Subcutaneous adipose tissue (tissue), 4 donors: ENCODE results near the gene ADCY1. TPM values are rescaled to one million over a fixed set of nuclear protein-coding genes. Genes with fewer than 3 reads are reported as not detected.

ENCODE experiments used
- CTCF ChIP-seq: fragments of 450-650 bp; IDR thresholded peaks from one replicate; pipeline ENCODE4 v1.5.1; 2016; ENCODE audit warnings: low read depth, mild to moderate bottlenecking, control low read depth, antibody characterized with exemption, moderate library complexity
- total RNA-seq, 4 donors: library from RNA; depleted of rRNA; stranded (reverse); fragments of >200 nt; gene quantifications; one replicate each; pipeline ENCODE4 v1.1.0, GENCODE V29; 2016

ADCY1 gene
- total RNA-seq, 4 donors from 2014 or later: 0.94 to 3.1 (median 1.6) TPM

- no peak for TF ChIP-seq CTCF
Measured at GRCh38 chr7:45601816-45602540, 27.8 kb downstream of the ADCY1 start.

- no peak for TF ChIP-seq CTCF
Measured at GRCh38 chr7:45606050-45606449, 31.9 kb downstream of the ADCY1 start.

- TF ChIP-seq CTCF: no peak
Measured at GRCh38 chr7:45606931-45607330, 32.8 kb downstream of the ADCY1 start.

GRCh38 chr7:45609180-45609579, 35.0 kb downstream of the ADCY1 start:
- TF ChIP-seq CTCF: no peak

- no peak for TF ChIP-seq CTCF
Measured at GRCh38 chr7:45610019-45610418, 35.9 kb downstream of the ADCY1 start.

GRCh38 chr7:45610660-45611299, 36.6 kb downstream of the ADCY1 start:
- TF ChIP-seq CTCF: no peak

GRCh38 chr7:45617166-45617565, 43.0 kb downstream of the ADCY1 start:
- no peak for TF ChIP-seq CTCF
